Spleen (tissue), 7 donors: ENCODE data around the gene PARP9.

ENCODE experiments used
- POLR2A ChIP-seq, 3 donors: fragments of 450-650 bp; IDR thresholded peaks; one replicate each; pipeline ENCODE4 v1.5.1; 2017; ENCODE audit warnings: antibody characterized with exemption in 3 of 3, mild to moderate bottlenecking in 1 of 3
- POLR2AphosphoS5 ChIP-seq, 3 donors: sonication (generic); formaldehyde crosslinking; IDR thresholded peaks; one replicate each; pipeline ENCODE4 v1.5.1; 2017; ENCODE audit warnings: antibody characterized with exemption in 3 of 3
- TF ChIP-seq, protein P1 (sequence below), 11 experiments: fragments of 200-600 bp in 7 of 11; fragments of 450-650 bp in 4 of 11; sonication (generic) in 4 of 11; IDR thresholded peaks in 8 of 11; conservative IDR thresholded peaks in 3 of 11; 1 replicate in 7 of 11; 2 replicates in 4 of 11; pipeline versions ENCODE4 v1.4.0 to v1.8.0; 2016 to 2021; ENCODE audit warnings: antibody characterized with exemption in 11 of 11, inconsistent platforms in 4 of 11, mild to moderate bottlenecking in 1 of 11
- donor health status: DM: no; HTN: no; CAD: no; lungs with moderate emphysema.
- donor health status: DM: no; HTN: no; CAD: no.
- donor health status: DM: no; HTN: no; CAD: no.

DNA sequence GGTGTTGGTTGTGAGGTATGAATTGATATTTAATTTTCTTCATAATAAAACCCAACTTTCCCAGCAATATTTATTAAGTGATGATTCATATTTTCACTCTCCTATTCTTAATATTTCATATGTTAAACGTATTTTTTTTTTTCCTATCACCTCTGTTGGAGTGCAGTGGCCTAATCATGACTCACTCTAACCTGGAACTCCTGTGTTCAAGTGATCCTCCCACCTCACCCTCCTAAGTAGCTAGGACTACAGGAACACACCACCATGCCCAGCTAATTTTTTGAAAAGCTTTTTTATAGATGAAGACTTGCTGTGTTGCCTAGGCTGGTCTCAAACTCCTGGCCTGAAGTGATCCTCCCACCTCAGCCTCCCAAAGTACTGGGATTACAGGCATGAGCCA is 22.0 kb upstream of the PARP9 start:
- TF ChIP-seq POLR2A (IDR thresholded peaks at IDR 0.05): no peak
- TF ChIP-seq POLR2AphosphoS5 (IDR thresholded peaks at IDR 0.05): no peak
- TF ChIP-seq, protein P1, sequence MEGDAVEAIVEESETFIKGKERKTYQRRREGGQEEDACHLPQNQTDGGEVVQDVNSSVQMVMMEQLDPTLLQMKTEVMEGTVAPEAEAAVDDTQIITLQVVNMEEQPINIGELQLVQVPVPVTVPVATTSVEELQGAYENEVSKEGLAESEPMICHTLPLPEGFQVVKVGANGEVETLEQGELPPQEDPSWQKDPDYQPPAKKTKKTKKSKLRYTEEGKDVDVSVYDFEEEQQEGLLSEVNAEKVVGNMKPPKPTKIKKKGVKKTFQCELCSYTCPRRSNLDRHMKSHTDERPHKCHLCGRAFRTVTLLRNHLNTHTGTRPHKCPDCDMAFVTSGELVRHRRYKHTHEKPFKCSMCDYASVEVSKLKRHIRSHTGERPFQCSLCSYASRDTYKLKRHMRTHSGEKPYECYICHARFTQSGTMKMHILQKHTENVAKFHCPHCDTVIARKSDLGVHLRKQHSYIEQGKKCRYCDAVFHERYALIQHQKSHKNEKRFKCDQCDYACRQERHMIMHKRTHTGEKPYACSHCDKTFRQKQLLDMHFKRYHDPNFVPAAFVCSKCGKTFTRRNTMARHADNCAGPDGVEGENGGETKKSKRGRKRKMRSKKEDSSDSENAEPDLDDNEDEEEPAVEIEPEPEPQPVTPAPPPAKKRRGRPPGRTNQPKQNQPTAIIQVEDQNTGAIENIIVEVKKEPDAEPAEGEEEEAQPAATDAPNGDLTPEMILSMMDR (IDR thresholded peaks at IDR 0.05 in 8 of 11, conservative IDR thresholded peaks at IDR 0.05 in 3 of 11): no peak
